Embryonic facial prominence (tissue), 1 donor: ENCODE results near the gene P4HA2.
A peak's percentile ranks its signal among the peaks of the same experiment; 100 is the strongest.

Experiments used
- DNase-seq: peaks from one replicate; pipeline ENCODE4 v3.0.0-alpha.2; 2016; ENCODE audit errors: extremely low spot score

Gene P4HA2

GRCh38 chr5:132223861-132224260, 3.8 kb downstream of the P4HA2 start:
- no peak for DNase-seq

- DNase-seq, result no peak
Observed at GRCh38 chr5:132222649-132223038, 5.0 kb downstream of the P4HA2 start.

- peak; percentile 37 for DNase-seq
Observed at GRCh38 chr5:132221781-132222648, 5.6 kb downstream of the P4HA2 start.

- DNase-seq, result no peak
Observed at GRCh38 chr5:132220491-132220890, 7.2 kb downstream of the P4HA2 start.

GRCh38 chr5:132219981-132220380, 7.7 kb downstream of the P4HA2 start:
- DNase-seq, result no peak

GRCh38 chr5:132219289-132219970, 8.2 kb downstream of the P4HA2 start:
- DNase-seq, result no peak

GRCh38 chr5:132218321-132218720, 9.3 kb downstream of the P4HA2 start:
- no peak for DNase-seq

- DNase-seq, result no peak
Observed at GRCh38 chr5:132215329-132215728, 12.3 kb downstream of the P4HA2 start.

GRCh38 chr5:132214491-132214890, 13.2 kb downstream of the P4HA2 start:
- no peak for DNase-seq

- DNase-seq, result no peak
Observed at GRCh38 chr5:132213666-132214065, 14.0 kb downstream of the P4HA2 start.

- no peak for DNase-seq
Observed at GRCh38 chr5:132211787-132212186, 15.9 kb downstream of the P4HA2 start.

- DNase-seq, result no peak
Observed at GRCh38 chr5:132210944-132211343, 16.7 kb downstream of the P4HA2 start.

- DNase-seq, result no peak
Observed at GRCh38 chr5:132209901-132210545, 17.6 kb downstream of the P4HA2 start.

- no peak for DNase-seq
Observed at GRCh38 chr5:132209131-132209530, 18.5 kb downstream of the P4HA2 start.

GRCh38 chr5:132207778-132208177, 19.9 kb downstream of the P4HA2 start:
- no peak for DNase-seq

GRCh38 chr5:132206782-132207181, 20.9 kb downstream of the P4HA2 start:
- DNase-seq, result no peak

GRCh38 chr5:132205385-132206125, 22.1 kb downstream of the P4HA2 start:
- DNase-seq, result no peak

- no peak for DNase-seq
Observed at GRCh38 chr5:132204371-132205135, 23.1 kb downstream of the P4HA2 start.

- DNase-seq, result no peak
Observed at GRCh38 chr5:132203916-132204315, 23.7 kb downstream of the P4HA2 start.

- DNase-seq, result no peak
Observed at GRCh38 chr5:132203464-132203818, 24.2 kb downstream of the P4HA2 start.
